GM23248 (cell line): ENCODE measurements around the gene CTBP2. TPM values are rescaled to one million over a fixed set of nuclear protein-coding genes. Genes with fewer than 3 reads are reported as not detected.

ENCODE experiments used
- DNase-seq: peaks from one replicate; pipeline ENCODE4 v3.0.0-alpha.2; 2015
- H2AFZ ChIP-seq: fragments of 200-600 bp; sonication (generic); 2 replicates; pipeline ENCODE4 v1.6.1; 2016; ENCODE audit warnings: antibody characterized with exemption
- H3F3A ChIP-seq: fragments of 200-600 bp; sonication (generic); 2 replicates; pipeline ENCODE4 v1.6.1; 2016; ENCODE audit warnings: mild to moderate bottlenecking, antibody characterized with exemption, mixed run types; ENCODE audit not compliant: insufficient read depth
- H3K27ac ChIP-seq: fragments of 200-600 bp; sonication (generic); 2 replicates; pipeline ENCODE4 v1.5.1; 2016; ENCODE audit warnings: mild to moderate bottlenecking
- H3K27me3 ChIP-seq: fragments of 200-600 bp; sonication (generic); replicated peaks from 2 replicates; pipeline ENCODE4 v1.6.1; 2016; ENCODE audit warnings: mild to moderate bottlenecking; ENCODE audit not compliant: insufficient read depth
- H3K36me3 ChIP-seq: fragments of 200-600 bp; sonication (generic); 2 replicates; pipeline ENCODE4 v1.6.1; 2016; ENCODE audit warnings: low read depth, mild to moderate bottlenecking
- H3K4me1 ChIP-seq: fragments of 200-600 bp; sonication (generic); 2 replicates; pipeline ENCODE4 v1.6.1; 2016; ENCODE audit warnings: mild to moderate bottlenecking; ENCODE audit not compliant: insufficient read depth
- H3K4me2 ChIP-seq: fragments of 200-600 bp; sonication (generic); one replicate; pipeline ENCODE4 v1.6.1; 2016; ENCODE audit warnings: mild to moderate bottlenecking; ENCODE audit not compliant: unreplicated experiment
- H3K4me3 ChIP-seq: fragments of 200-600 bp; sonication (generic); 2 replicates; pipeline ENCODE4 v1.5.1; 2016; ENCODE audit warnings: mild to moderate bottlenecking
- H3K79me2 ChIP-seq: fragments of 200-600 bp; sonication (generic); 2 replicates; pipeline ENCODE4 v1.6.1; 2016; ENCODE audit warnings: mild to moderate bottlenecking; ENCODE audit not compliant: insufficient read depth
- H3K9ac ChIP-seq: fragments of 200-600 bp; sonication (generic); 2 replicates; pipeline ENCODE4 v1.6.1; 2016; ENCODE audit warnings: mild to moderate bottlenecking
- H3K9me2 ChIP-seq: fragments of 200-600 bp; sonication (generic); 2 replicates; pipeline ENCODE4 v1.6.1; 2016; ENCODE audit warnings: mixed run types, mild to moderate bottlenecking, moderate library complexity; ENCODE audit not compliant: insufficient read depth
- H3K9me3 ChIP-seq: fragments of 200-600 bp; sonication (generic); one replicate; pipeline ENCODE4 v1.6.1; 2017; ENCODE audit warnings: low read depth
- H4K20me1 ChIP-seq: fragments of 200-600 bp; sonication (generic); 2 replicates; pipeline ENCODE4 v1.6.0; 2016; ENCODE audit not compliant: insufficient read depth
- EZH2 ChIP-seq: fragments of 200-600 bp; sonication (generic); IDR thresholded peaks from 2 replicates; pipeline ENCODE4 v1.6.1; 2018; ENCODE audit warnings: antibody characterized with exemption, mild to moderate bottlenecking; ENCODE audit not compliant: insufficient read depth, poor library complexity, severe bottlenecking
- EZH2phosphoT487 ChIP-seq: fragments of 200-600 bp; sonication (generic); IDR thresholded peaks from 2 replicates; pipeline ENCODE4 v1.6.1; 2018; ENCODE audit warnings: antibody characterized with exemption, moderate library complexity, mild to moderate bottlenecking, low read depth; ENCODE audit not compliant: insufficient read depth
- WGBS, 2 experiments: methylation state at CpG; one replicate each; pipeline ENCODE4 v1.1.6; 2015 to 2017; ENCODE audit warnings: low lambda C conversion rate in 2 of 2, low coverage in 1 of 2; ENCODE audit errors: missing lambda C conversion rate in 2 of 2; 5-methylcytosine and 5-hydroxymethylcytosine counted together
- in situ Hi-C: fragments of 300-500 bp; cut with MboI; formaldehyde crosslinking; loops from 2 replicates; pipeline ENCODE4 v1.15.0; 2020
- polyA plus RNA-seq: library from polyadenylated mRNA; unstranded; fragments of >200 nt; fragmentation: Nextera tagmentation; extraction: Ambion mirVana; gene quantifications from 2 replicates; pipeline ENCODE4 v1.2.1, GENCODE V29; 2016
- total RNA-seq: library from RNA; depleted of rRNA; stranded (reverse); fragments of >200 nt; shearing (Covaris generic); gene quantifications from 2 replicates; pipeline ENCODE4 v1.2.3, GENCODE V29; 2014

Gene CTBP2
- total and polyA plus RNA-seq, 2 experiments from 2014 or later: 52.0 to 65.5 TPM

- Histone ChIP-seq H3K79me2 (peaks cover 100% of the 10 kb centered on the region), H3K4me2 (peak overlapping the region; percentile 3), H3K4me1 (peaks cover 44% of the 10 kb centered on the region), H3K9me2 (no peaks in the 10 kb centered on the region), H3K27me3 (no peaks in the 10 kb centered on the region), H3K4me3 (no peak overlapping the region), H4K20me1 (peaks cover under 1% of the 10 kb centered on the region; the same call in 1 of the 2 replicates), H3K9me3 (no peaks in the 10 kb centered on the region), H3K36me3 (no peaks in the 10 kb centered on the region; the same call in 1 of the 2 replicates), H3K27ac (peak overlapping the region; percentile 30), H2AFZ (no peak overlapping the region), H3K9ac (peak overlapping the region; percentile 19; the same call in 1 of the 2 replicates), H3F3A (peaks cover 16% of the 10 kb centered on the region)
- in situ Hi-C loops: no loop called here
- WGBS, 2 experiments: 57 to 65% methylated on average over 12 of the region's 12 CpGs
- TF ChIP-seq EZH2 (no peak), EZH2phosphoT487 (no peak)
- DNase-seq: peak; percentile 90
Measured at GRCh38 chr10:125149036-125149679, 11.2 kb downstream of the CTBP2 start.

DNA sequence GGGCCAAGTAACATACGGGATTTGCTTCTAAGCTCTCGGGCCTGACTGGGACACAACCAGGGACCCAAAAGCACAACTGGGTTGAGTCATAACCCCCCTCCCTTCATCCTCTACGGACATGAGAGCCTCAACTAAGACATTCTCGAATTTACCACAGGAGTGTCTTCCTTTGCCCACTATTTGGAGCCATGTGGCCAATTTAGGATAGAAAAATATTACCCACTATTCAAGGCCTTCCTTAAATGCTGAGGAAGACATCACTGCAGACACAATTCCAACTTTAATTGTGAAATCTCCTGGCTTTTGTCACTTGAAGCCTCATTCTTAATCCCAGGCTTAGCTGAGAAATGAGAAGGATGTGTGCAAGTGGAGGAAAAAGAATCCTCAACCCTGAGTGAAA lies 11.8 kb downstream of the CTBP2 start:
- Histone ChIP-seq H3K9me3 (no peaks in the 10 kb centered on the region), H2AFZ (no peak overlapping the region), H3K79me2 (peaks cover 100% of the 10 kb centered on the region), H3K27me3 (no peaks in the 10 kb centered on the region), H3K4me1 (peaks cover 38% of the 10 kb centered on the region), H3K9ac (peak overlapping the region; percentile 19; the same call in 1 of the 2 replicates), H3K4me2 (peak overlapping the region; percentile 3), H3K4me3 (no peak overlapping the region), H4K20me1 (peaks cover 3% of the 10 kb centered on the region; the same call in 1 of the 2 replicates), H3F3A (peaks cover 11% of the 10 kb centered on the region), H3K9me2 (no peaks in the 10 kb centered on the region), H3K36me3 (no peaks in the 10 kb centered on the region; the same call in 1 of the 2 replicates), H3K27ac (peak overlapping the region; percentile 30)
- in situ Hi-C loops: no loop called here
- WGBS, 2 experiments: 25 to 27% methylated on average over 4 of the region's 4 CpGs
- TF ChIP-seq EZH2phosphoT487: no peak
- no peak for TF ChIP-seq EZH2
- DNase-seq: peak; percentile 23

DNA sequence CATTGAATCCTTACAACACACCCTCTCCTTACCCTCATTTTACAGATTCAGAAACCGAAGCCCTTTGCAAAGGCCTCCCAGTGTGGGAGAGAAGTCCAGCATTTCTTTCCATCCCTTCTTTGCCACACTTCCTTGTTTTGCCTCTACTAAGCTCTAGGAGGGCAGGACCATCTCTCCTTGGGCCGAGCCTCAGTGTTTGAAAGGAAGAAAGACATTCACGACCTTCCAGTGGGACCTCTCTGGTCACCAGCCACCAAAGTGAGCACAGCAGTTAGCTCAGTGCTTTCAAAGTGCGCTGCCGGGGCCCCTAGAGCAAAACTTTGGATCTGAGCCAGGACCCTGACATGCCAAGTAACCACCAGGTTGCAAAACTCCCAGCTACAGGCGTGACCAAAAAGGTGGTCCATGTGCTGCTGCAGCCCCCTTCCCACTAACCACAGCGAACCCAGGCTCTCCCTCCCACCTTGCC lies 12.4 kb downstream of the CTBP2 start:
- Histone ChIP-seq H3F3A (peaks cover 7% of the 10 kb centered on the region), H3K27ac (peak overlapping the region; percentile 30), H3K9me3 (no peaks in the 10 kb centered on the region), H3K4me3 (no peak overlapping the region), H3K9ac (peak overlapping the region; percentile 19; the same call in 1 of the 2 replicates), H3K79me2 (peaks cover 100% of the 10 kb centered on the region), H3K9me2 (no peaks in the 10 kb centered on the region), H4K20me1 (peaks cover 3% of the 10 kb centered on the region; the same call in 1 of the 2 replicates), H3K36me3 (no peaks in the 10 kb centered on the region; the same call in 1 of the 2 replicates), H2AFZ (no peak overlapping the region), H3K27me3 (no peaks in the 10 kb centered on the region), H3K4me1 (peaks cover 32% of the 10 kb centered on the region), H3K4me2 (peak overlapping the region; percentile 53)
- in situ Hi-C loops: no loop called here
- no peak for TF ChIP-seq EZH2
- no peak for TF ChIP-seq EZH2phosphoT487
- 35 to 37% methylated on average over 7 of the region's 7 CpGs for WGBS, 2 experiments
- DNase-seq: peak; percentile 49

GRCh38 chr10:125146791-125147579 lies 13.4 kb downstream of the CTBP2 start:
- peaks cover 3% of the 10 kb centered on the region; the same call in 1 of the 2 replicates for H4K20me1 ChIP-seq

More at GRCh38 chr10:125146791-125147579, 13.4 kb downstream of the CTBP2 start:
- peaks cover 26% of the 10 kb centered on the region for H3K4me1 ChIP-seq
- DNase-seq: peak; percentile 35
- no peak overlapping the region for H2AFZ ChIP-seq
- no peaks in the 10 kb centered on the region for H3K27me3 ChIP-seq
- H3F3A ChIP-seq: peaks cover 7% of the 10 kb centered on the region
- H3K9me2 ChIP-seq: no peaks in the 10 kb centered on the region
- peaks cover 100% of the 10 kb centered on the region for H3K79me2 ChIP-seq
- no peaks in the 10 kb centered on the region for H3K9me3 ChIP-seq
- H3K36me3 ChIP-seq: no peaks in the 10 kb centered on the region; the same call in 1 of the 2 replicates
- H3K27ac ChIP-seq: no peak overlapping the region; the same call in 1 of the 2 replicates
- 81 to 82% methylated on average over 13 of the region's 13 CpGs for WGBS, 2 experiments
- no peak overlapping the region for H3K4me2 ChIP-seq
- in situ Hi-C loops: no loop called here
- TF ChIP-seq EZH2 (no peak), EZH2phosphoT487 (no peak)
- H3K9ac ChIP-seq: no peak overlapping the region
- H3K4me3 ChIP-seq: no peak overlapping the region
